ENCODE measurements around the gene SPATA18. TPM values are rescaled to one million over a fixed set of nuclear protein-coding genes. Genes with fewer than 3 reads are reported as not detected.

The SPATA18 gene
- total RNA-seq, 3 donors from 2014 or later (not counting 1 experiment from before 2014, with no cell fraction given) = not detected

DNA sequence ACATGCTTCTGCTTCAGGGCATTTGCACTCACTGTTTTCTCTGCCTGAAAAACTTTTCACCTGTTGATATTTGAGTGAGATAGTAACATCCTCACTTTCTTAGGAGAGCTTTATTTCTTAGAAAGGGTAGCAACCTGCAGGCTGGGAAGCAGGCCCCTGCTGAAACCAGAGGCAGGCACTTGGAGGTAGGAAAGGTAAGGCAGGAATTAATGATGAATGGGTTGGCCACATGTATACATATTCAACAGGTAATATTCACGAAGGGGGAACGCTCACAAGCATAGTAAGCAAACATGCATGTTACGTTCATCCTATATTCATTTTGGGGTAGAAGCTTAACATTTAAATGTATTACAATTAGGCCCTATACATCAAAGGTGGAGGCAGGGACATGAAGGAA, 3.1 kb downstream of the SPATA18 start:
- Mint-ChIP-seq H3K27ac (no peak overlapping the region), H3K27me3 (ENCODE audit: low read depth in 2 of 2) (peaks cover 29 to 37% of the 10 kb centered on the region in 2 donors), H3K4me1 (no peaks in the 10 kb centered on the region), H3K9me3 (peaks cover 0 to 6% of the 10 kb centered on the region in 2 donors), H3K4me3 (no peak overlapping the region), H3K36me3 (no peaks in the 10 kb centered on the region)
- H3K36me3 ChIP-seq (ENCODE audit: control insufficient read depth, insufficient read depth, low read length) = no peaks in the 10 kb centered on the region
- H3K9me3 ChIP-seq (ENCODE audit: control insufficient read depth, insufficient read depth, low read length) = peaks cover 4% of the 10 kb centered on the region
- TF ChIP-seq, protein P1, sequence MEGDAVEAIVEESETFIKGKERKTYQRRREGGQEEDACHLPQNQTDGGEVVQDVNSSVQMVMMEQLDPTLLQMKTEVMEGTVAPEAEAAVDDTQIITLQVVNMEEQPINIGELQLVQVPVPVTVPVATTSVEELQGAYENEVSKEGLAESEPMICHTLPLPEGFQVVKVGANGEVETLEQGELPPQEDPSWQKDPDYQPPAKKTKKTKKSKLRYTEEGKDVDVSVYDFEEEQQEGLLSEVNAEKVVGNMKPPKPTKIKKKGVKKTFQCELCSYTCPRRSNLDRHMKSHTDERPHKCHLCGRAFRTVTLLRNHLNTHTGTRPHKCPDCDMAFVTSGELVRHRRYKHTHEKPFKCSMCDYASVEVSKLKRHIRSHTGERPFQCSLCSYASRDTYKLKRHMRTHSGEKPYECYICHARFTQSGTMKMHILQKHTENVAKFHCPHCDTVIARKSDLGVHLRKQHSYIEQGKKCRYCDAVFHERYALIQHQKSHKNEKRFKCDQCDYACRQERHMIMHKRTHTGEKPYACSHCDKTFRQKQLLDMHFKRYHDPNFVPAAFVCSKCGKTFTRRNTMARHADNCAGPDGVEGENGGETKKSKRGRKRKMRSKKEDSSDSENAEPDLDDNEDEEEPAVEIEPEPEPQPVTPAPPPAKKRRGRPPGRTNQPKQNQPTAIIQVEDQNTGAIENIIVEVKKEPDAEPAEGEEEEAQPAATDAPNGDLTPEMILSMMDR (IDR thresholded peaks at IDR 0.05) = no peak
- 91% methylated on average over 3 of the region's 3 CpGs for WGBS (ENCODE audit: insufficient coverage)
- no peak for ATAC-seq
- no peak overlapping the region for H3K4me3 ChIP-seq (ENCODE audit: low read length)
- no peak overlapping the region for H3K27ac ChIP-seq (ENCODE audit: low read length)
- intact Hi-C loops (cut with micrococcal nuclease) = no loop called here
- peaks cover 7% of the 10 kb centered on the region for H3K4me1 ChIP-seq (ENCODE audit: control insufficient read depth, insufficient read depth, low read length)
- DNase-seq = no peak
- peaks cover 17% of the 10 kb centered on the region for H3K27me3 ChIP-seq (ENCODE audit: control insufficient read depth, insufficient read depth, low read length)

DNA sequence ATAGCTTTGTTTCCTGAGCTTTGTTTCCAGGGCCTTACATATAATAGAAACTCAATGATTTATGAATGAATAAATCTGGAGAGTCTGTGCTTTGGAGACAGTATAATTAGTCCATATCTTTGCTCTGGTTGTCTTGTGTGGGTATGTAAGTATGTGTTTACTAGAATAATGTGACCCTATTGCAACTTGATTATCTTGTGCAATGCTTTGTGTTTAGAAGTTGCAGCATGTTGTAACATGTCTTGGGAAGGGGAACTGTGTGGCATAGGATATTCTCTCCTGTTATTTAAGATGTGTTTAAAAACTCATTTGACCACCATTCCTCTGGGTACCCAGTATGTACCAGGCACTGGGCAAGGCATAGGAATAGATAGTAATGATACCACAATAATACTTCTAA, 6.1 kb downstream of the SPATA18 start:
- TF ChIP-seq, protein P1 (IDR thresholded peaks at IDR 0.05) = no peak

GRCh38 chr4:52058275-52058674, 7.2 kb downstream of the SPATA18 start:
- intact Hi-C loops (cut with micrococcal nuclease) = no loop called here
- no peaks in the 10 kb centered on the region for H3K9me3 ChIP-seq (ENCODE audit: control insufficient read depth, insufficient read depth, low read length)
- no peak for ATAC-seq
- no peak overlapping the region for H3K4me3 Mint-ChIP-seq
- H3K27ac ChIP-seq (ENCODE audit: low read length) = no peak overlapping the region
- no peaks in the 10 kb centered on the region for H3K36me3 Mint-ChIP-seq
- H3K9me3 Mint-ChIP-seq = peaks cover 0 to 5% of the 10 kb centered on the region in 2 donors
- H3K36me3 ChIP-seq (ENCODE audit: control insufficient read depth, insufficient read depth, low read length) = no peaks in the 10 kb centered on the region
- H3K27ac Mint-ChIP-seq = no peak overlapping the region
- WGBS (ENCODE audit: insufficient coverage) = 97% methylated on average over 1 of the region's 1 CpG
- H3K27me3 Mint-ChIP-seq (ENCODE audit: low read depth in 2 of 2) = peaks cover 10 to 15% of the 10 kb centered on the region in 2 donors
- no peaks in the 10 kb centered on the region for H3K4me1 Mint-ChIP-seq
- no peaks in the 10 kb centered on the region for H3K27me3 ChIP-seq (ENCODE audit: control insufficient read depth, insufficient read depth, low read length)
- no peak for DNase-seq
- TF ChIP-seq, protein P1 (IDR thresholded peaks at IDR 0.05) = no peak
- H3K4me3 ChIP-seq (ENCODE audit: low read length) = no peak overlapping the region
- H3K4me1 ChIP-seq (ENCODE audit: control insufficient read depth, insufficient read depth, low read length) = no peaks in the 10 kb centered on the region

More for the DNA sequence above, 6.1 kb downstream of the SPATA18 start:
- Histone ChIP-seq H3K36me3 (ENCODE audit: control insufficient read depth, insufficient read depth, low read length) (no peaks in the 10 kb centered on the region), H3K27ac (ENCODE audit: low read length) (no peak overlapping the region), H3K9me3 (ENCODE audit: control insufficient read depth, insufficient read depth, low read length) (peaks cover 3% of the 10 kb centered on the region), H3K27me3 (ENCODE audit: control insufficient read depth, insufficient read depth, low read length) (peaks cover under 1% of the 10 kb centered on the region), H3K4me1 (ENCODE audit: control insufficient read depth, insufficient read depth, low read length) (no peaks in the 10 kb centered on the region), H3K4me3 (ENCODE audit: low read length) (no peak overlapping the region)
- Mint-ChIP-seq H3K27me3 (ENCODE audit: low read depth in 2 of 2) (peaks cover 21 to 24% of the 10 kb centered on the region in 2 donors), H3K36me3 (no peaks in the 10 kb centered on the region), H3K9me3 (peaks cover 0 to 6% of the 10 kb centered on the region in 2 donors), H3K4me1 (no peaks in the 10 kb centered on the region), H3K27ac (no peak overlapping the region), H3K4me3 (no peak overlapping the region)
- DNase-seq (no peak), ATAC-seq (no peak)
- intact Hi-C loops (cut with micrococcal nuclease) = no loop called here

GRCh38 chr4:52059372-52059771, 8.3 kb downstream of the SPATA18 start:
- DNase-seq (no peak), ATAC-seq (no peak)
- Mint-ChIP-seq H3K4me3 (no peak overlapping the region), H3K27ac (no peak overlapping the region), H3K9me3 (peaks cover 0 to 3% of the 10 kb centered on the region in 2 donors), H3K36me3 (no peaks in the 10 kb centered on the region), H3K4me1 (no peaks in the 10 kb centered on the region), H3K27me3 (ENCODE audit: low read depth in 2 of 2) (peaks cover 0 to 8% of the 10 kb centered on the region in 2 donors)
- no peaks in the 10 kb centered on the region for H3K9me3 ChIP-seq (ENCODE audit: control insufficient read depth, insufficient read depth, low read length)
- WGBS (ENCODE audit: insufficient coverage) = 100% methylated on average over 2 of the region's 3 CpGs
- H3K36me3 ChIP-seq (ENCODE audit: control insufficient read depth, insufficient read depth, low read length) = no peaks in the 10 kb centered on the region
- TF ChIP-seq, protein P1 (IDR thresholded peaks at IDR 0.05) = no peak
- no peaks in the 10 kb centered on the region for H3K4me1 ChIP-seq (ENCODE audit: control insufficient read depth, insufficient read depth, low read length)
- H3K27me3 ChIP-seq (ENCODE audit: control insufficient read depth, insufficient read depth, low read length) = no peaks in the 10 kb centered on the region
- no peak overlapping the region for H3K27ac ChIP-seq (ENCODE audit: low read length)
- intact Hi-C loops (cut with micrococcal nuclease) = no loop called here
- no peak overlapping the region for H3K4me3 ChIP-seq (ENCODE audit: low read length)

Measured in natural killer cell (primary cell).